Measurements from ENCODE around the gene PIAS1. TPM values are rescaled to one million over a fixed set of nuclear protein-coding genes. Genes with fewer than 3 reads are reported as not detected.

Gene PIAS1
- total RNA-seq, 1 donor from 2014 or later: 59.9 TPM

DNA sequence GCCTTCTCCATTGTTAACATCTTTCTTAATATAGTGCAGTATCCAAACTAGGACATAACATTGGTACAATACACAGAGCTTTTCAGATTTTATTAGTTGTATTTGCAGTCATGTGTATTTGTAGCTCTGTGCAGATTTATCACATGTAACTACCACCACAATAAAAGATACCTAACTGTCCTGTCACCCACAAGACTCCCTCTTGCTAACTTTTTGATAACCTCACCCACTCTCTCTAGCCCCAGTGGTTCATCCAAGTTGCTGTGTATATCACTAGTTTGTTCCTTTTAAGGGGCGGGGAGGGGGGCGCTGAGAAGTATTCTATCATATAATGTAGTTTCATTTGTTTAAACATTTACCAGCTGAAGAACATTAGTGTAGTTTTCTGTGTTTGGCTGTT lies 46.1 kb downstream of the PIAS1 start:
- intact Hi-C loops (cut with DNase I): no loop called here
- ATAC-seq (no peak), DNase-seq (ENCODE audit: low spot score) (no peak)

DNA sequence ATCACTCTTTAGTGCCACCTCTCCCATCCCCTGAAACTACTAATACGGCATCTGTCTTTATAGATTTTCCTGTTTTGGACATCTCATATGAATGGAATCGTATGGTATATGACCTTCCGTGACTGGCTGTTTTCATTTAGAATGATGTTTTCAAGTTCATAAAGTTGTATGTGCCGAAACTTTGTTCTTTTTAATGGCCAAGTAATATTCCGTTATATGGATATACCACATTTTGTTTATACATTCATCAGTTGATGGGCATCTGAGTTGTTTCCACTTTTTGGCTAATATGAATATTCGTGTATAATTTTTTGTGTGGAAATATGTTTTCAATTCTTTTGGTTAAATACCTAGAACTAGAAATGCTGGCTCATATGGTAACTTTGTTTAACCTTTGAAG lies 49.5 kb downstream of the PIAS1 start:
- intact Hi-C loops (cut with DNase I): no loop called here
- no peak for DNase-seq (ENCODE audit: low spot score)
- ATAC-seq: no peak

DNA sequence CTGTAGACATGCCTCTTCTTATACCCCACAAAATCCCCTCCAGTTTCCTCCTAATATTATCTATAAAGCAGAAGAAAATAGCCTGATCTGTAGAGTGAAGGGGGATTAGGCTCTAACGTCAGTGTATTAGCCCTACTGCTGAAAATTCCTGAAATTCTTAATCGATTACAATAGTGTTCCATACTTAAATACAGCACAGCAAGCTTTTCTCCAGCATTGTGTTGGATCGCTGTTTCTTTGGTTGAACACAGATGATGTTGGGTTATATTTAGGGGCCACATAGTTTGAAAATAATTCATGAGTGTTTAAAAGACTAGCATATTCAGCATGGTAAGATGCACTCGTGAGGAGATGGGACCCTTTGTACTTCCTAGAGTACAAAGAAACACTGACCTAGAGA lies 52.5 kb downstream of the PIAS1 start:
- ATAC-seq (no peak), DNase-seq (ENCODE audit: low spot score) (no peak)
- intact Hi-C loops (cut with DNase I): no loop called here

DNA sequence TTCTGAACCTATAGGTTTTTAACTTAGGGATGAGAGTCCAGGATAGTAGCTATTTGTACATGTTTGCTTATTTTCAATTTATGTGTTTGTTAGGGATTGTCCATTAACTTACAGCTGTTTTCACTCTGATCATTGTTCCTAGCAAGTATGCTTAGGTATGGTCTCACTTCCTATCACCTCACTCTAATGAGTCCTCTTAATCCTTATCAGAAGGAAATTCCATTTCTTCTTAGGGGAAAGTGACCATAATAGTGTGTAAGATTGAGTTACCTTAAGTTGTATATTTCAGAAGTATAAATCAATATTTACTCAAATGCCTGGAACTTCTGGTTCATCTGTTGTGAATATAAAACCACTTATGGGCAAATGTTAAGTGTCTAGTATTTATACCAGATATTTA lies 53.0 kb downstream of the PIAS1 start:
- ATAC-seq (no peak), DNase-seq (ENCODE audit: low spot score) (no peak)
- intact Hi-C loops (cut with DNase I): no loop called here

DNA sequence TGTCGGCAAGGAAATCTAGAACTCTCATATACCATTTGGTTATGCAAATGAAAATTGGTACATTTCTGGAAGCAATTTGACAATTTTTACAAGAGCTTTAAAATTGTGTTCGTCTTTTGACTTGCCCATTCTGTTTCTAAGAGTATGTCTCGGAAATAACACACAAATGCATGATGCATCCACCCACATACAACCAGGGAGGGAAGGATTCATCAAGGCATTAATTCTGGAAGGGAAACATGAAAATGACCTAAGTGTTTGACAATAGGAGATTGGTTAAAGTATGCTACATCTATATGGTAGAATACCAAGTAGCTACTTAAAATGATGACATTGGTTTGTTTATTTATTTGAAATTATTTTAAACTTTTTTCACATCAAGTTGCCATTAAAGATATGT lies 58.6 kb downstream of the PIAS1 start:
- no peak for ATAC-seq
- no peak for DNase-seq (ENCODE audit: low spot score)
- intact Hi-C loops (cut with DNase I): no loop called here

DNA sequence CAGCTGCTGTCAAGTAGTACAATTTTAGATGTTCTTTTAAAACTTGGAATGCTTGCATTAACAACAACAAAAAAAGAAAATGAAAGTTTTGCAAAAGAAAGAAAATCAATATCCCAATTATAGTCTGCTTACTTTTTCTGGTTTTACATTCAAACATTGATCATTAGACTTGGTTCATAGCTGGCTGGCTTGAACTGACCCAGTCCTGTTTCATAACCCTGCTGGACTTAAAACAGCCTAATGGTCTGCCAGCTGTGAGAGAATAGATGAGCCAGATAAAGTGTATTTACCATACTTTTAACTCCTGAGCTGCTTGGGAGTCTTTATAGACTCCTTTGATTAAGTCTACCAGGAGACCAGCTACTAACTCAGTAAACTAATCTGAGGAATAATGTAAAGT lies 59.2 kb downstream of the PIAS1 start:
- intact Hi-C loops (cut with DNase I): no loop called here
- ATAC-seq: peak; percentile 80
- no peak for DNase-seq (ENCODE audit: low spot score)

DNA sequence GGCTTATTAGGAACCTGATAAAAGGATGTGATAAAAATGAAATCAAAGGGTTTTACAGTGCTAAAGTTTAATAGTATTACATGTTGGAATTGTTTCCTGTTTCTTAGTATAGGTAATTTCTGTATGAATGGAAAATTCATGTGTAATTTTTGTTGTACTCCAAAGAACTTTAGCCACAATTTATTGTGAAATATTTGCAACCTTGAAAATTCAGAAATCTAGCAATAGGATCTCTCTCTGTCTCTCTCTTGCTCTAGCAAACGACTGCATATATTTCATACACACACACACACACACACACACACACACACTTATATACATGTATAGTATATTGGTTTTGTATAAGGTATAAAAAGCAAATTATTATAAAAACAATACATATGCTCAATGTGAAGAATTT lies 59.6 kb downstream of the PIAS1 start:
- no peak for ATAC-seq
- DNase-seq (ENCODE audit: low spot score): no peak
- intact Hi-C loops (cut with DNase I): no loop called here

DNA sequence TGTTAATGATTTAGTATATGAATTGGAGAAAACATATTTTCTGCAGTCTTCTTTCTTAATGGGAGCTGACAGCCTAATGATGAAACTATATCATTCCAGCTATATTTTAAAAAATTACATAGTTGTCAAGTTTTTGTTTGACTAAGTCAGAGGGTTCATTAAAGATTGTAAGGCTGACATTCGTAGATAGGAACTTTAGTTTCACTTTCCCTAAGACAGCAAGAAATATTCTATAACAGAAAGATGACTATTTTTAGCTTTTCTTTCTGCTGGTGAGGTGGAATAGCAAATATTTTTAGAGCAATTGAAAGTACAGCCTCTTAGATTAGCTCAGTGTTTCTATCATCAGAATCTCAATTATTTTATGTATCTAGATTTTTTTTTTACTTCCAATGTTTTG lies 60.2 kb downstream of the PIAS1 start:
- peak; percentile 48 for ATAC-seq
- intact Hi-C loops (cut with DNase I): no loop called here

DNA sequence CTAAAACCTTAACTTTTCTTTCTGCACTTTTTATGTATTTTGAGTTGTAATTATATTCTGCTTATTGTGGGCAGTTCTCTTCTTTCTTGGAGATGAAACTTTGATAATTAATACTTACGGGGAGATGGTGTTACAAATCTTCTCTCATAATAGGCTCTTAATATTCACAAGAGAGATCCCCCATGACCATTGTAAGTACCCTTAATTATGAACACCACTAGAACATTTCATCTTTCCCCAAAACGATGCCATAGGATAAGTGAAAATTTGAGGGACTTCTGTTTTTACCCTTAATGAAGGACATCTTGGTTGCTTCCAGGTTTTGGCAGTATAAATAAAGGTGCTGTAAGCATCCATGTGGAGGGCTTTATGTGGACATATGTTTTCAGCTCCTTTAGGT lies 60.7 kb downstream of the PIAS1 start:
- intact Hi-C loops (cut with DNase I): no loop called here
- no peak for DNase-seq (ENCODE audit: low spot score)
- ATAC-seq: no peak

More for the DNA sequence above, 60.2 kb downstream of the PIAS1 start:
- no peak for DNase-seq (ENCODE audit: low spot score)

DNA sequence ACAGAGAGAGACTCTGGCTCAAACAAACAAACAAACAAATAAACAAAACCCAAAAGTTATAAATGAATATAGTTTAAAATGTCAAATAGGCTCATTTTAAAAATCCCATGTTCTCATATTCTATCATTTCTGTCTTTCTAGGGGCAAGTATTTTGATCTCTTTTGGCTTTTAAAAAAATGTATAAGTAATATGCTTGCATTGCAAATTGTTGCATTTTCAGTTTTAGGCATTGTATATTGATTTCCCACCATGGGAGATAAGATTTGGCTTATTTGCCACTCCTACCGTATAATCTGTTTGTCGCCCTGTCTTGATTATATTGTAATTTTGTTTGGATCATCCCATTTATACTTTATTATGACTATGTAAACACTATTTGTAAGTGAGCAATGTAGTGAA lies 70.6 kb downstream of the PIAS1 start:
- ATAC-seq (no peak), DNase-seq (ENCODE audit: low spot score) (no peak)
- intact Hi-C loops (cut with DNase I): no loop called here

DNA sequence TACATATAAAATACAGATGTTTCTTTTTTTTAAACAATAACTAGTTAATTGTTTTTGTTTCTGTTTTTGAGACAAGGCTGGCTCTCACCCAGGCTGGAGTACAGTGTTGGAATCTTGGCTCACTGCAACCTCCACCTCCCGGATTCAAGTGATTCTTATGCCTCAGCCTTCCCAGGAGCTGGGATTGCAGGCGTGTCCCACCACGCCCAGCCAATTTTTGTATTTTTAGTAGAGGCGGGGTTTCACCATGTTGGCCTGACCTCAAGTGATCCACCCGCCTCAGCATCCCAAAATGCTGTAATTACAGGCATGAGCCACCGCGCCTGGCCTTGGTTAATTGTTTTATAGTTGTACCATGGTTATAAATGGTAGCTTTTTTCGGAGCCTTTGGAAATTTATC lies 72.3 kb downstream of the PIAS1 start:
- DNase-seq (ENCODE audit: low spot score) (no peak), ATAC-seq (peak; percentile 52)
- intact Hi-C loops (cut with DNase I): no loop called here

DNA sequence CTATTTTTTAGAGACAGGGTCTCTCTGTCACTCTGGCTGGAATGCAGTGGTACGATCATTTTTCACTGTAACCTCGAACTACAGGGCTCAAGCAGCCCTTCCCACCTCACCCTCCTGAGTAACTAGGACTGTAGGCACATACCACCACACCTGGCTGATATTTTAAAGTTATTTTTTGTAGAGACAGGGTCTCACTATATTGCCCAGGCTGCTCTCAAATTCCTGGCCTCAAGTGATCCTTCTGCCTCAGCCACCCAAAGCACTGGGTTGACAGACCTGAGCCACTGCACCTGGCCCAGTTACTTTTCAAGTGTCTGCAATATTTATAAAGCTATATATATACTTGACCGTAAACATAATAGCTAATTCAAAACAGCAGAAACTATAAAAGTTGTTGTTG lies 75.0 kb downstream of the PIAS1 start:
- intact Hi-C loops (cut with DNase I): no loop called here
- ATAC-seq (no peak), DNase-seq (ENCODE audit: low spot score) (no peak)

DNA sequence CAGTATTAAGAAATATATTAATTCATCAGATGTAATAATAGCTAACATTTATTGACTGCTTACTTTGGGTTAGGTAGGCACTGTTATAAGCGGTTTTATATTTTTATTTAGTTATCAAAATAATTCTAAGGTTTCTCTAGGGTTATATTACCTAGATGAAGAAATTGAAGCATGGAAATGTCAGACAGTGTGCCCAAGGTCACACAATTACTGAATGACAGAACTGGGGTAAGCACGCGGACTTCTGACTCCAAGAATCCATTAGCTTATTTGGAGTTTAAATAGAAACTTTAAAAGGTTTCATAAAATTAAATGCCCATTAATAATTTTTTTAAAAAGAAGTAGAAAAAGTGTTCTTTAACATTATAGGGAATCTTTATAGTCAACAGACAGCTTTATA lies 76.7 kb downstream of the PIAS1 start:
- intact Hi-C loops (cut with DNase I): no loop called here
- no peak for DNase-seq (ENCODE audit: low spot score)
- no peak for ATAC-seq

DNA sequence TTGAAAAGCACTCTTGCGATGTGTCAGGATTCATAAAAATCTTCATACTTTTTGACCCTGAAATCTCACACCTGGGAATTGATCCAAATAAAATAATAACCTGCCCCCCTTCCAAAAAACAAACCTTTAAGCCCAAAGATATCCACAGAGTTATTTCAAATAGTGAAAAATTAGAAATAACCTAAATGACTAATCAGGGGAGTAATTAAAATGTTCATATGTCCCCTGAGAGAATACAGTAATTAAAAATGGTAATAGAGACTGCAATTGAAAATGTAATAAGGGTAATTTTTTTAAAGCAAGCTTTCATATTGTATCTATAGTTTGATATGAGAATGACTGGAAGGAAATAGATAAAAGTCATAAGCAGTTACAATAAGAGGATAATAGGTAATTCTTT lies 83.0 kb downstream of the PIAS1 start:
- ATAC-seq: no peak
- intact Hi-C loops (cut with DNase I): no loop called here
- DNase-seq (ENCODE audit: low spot score): no peak

DNA sequence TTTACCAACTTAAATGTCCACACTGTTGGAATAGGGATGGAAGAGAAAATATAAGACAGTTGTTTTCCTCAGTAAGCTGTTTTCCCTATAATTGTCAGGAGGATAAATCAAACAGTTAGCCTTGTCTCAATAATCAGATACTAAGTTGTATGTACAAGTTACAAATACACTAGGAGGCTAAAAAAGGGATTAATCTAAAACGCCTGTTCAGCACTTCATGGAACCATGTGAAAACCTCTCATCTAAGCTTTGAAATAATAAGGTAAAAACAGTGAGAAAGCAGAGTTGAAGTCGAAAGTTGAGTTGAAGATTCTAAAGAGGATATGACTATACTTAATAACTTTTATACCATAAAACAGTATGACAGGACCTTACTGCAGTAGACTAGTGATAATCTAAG lies 89.0 kb downstream of the PIAS1 start:
- intact Hi-C loops (cut with DNase I): no loop called here
- ATAC-seq: no peak
- DNase-seq (ENCODE audit: low spot score): no peak

DNA sequence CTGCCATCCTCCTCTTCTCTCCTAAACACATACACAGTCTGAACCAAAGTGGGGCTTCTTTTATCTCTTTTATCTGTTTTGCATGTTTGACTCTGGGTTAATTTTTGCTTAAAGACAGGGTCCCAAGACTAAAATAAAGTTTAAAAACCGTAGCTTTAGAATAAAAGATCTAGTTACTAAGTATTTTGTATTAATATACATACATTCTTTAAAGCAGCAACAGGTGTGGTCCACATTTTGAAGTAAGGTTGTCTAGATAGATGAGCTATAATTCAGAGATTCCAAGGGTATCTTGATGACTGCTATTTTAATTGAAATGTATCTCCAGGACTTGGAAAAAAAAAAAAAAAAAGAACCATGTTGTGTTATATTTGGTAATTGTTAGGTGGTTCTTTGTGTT lies 89.7 kb downstream of the PIAS1 start:
- DNase-seq (ENCODE audit: low spot score): no peak
- intact Hi-C loops (cut with DNase I): no loop called here
- ATAC-seq: no peak

DNA sequence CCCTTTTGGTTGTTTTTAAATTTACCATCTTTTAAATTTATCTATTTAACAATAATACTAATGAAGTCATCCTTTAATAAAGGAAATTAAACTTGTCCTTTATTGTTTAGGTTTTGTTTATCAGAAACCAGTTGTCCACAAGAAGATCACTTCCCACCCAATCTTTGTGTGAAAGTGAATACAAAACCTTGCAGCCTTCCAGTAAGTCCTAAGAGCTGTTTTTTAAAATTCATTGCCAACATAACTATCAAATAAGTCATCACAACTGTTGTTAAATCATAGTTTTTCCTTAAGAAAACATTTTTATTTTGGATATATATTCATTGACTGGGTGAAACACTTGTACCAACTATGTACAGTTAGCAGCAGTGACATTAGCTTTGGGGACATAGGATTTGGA lies 91.6 kb downstream of the PIAS1 start:
- DNase-seq (ENCODE audit: low spot score): no peak
- intact Hi-C loops (cut with DNase I): no loop called here
- ATAC-seq: no peak

DNA sequence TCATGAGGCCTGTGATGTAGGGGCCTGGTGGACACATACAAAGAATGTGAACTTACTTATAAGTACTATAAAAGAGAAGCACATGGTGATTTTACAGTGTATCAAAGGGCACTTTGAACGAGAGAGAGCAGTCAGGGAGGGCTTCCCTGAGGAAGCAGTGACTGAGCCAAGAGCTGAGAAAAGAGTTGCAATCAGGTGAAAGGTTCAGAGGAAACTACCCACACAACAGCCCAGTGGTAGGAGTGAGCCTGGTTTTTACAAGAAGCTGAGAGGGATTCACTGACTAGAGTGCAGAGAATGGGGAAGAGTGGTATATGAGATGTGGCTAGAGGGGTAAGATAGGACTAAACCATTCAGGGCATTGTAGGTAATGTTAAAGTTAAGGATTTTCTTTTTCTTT lies 93.9 kb downstream of the PIAS1 start:
- DNase-seq (ENCODE audit: low spot score) (no peak), ATAC-seq (no peak)
- intact Hi-C loops (cut with DNase I): no loop called here

DNA sequence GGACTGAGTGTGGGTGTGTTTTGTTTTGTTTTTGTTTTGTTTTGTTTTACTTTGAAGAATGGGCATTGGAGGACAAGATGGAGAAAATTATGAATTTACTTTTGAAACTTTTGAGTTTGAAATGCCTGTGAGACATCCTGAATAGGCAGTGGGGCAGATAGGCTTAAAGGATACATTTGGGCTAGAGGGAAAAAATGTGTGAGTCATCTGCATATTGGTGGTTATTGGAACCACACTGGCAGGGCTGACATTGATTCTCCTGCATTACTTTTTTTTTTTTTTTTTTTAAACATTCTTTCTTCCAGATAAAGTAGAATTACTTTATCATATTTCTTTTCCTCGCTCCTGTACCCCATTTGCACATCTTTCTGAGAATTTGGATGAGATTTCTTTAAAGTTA lies 94.9 kb downstream of the PIAS1 start:
- no peak for ATAC-seq
- intact Hi-C loops (cut with DNase I): no loop called here
- DNase-seq (ENCODE audit: low spot score): no peak

DNA sequence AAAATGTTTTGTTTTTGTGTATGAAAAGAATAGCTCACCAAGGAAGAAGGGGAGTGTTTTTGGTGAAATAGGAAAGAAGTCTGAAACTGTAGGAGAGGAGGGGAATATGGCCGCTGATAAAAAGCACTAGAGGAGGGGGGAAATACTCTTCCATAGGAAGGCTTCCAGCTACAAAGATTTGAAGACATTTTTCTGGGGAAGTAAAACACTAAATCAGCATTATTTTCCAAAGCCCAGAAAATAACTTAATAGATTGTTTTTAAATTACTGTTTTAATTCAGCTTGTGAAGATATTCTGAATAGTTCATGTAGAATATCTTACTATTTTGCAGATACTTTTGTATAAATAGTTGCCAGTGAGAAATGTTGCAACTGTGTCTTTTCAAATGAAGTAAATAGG lies 96.1 kb downstream of the PIAS1 start:
- ATAC-seq: no peak
- no peak for DNase-seq (ENCODE audit: low spot score)
- intact Hi-C loops (cut with DNase I): no loop called here

DNA sequence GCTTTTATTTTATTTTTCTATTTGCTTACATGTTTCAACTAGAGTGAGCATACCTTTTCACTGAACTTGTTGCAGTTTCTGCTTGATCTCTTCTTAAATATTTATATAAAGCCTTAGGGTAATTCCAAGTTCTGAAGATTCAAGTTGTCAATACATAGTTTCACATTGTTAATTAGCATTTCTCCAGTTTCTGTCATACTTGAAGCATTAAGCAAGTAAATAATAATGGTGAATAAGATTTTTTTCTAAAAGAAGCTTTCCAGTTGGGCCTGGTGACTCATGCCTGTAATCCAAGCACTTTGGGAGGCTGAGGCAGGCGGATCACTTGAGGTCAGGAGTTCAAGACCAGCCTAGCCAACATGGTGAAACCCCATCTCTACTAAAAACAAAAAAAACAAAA lies 97.2 kb downstream of the PIAS1 start:
- intact Hi-C loops (cut with DNase I): no loop called here
- no peak for DNase-seq (ENCODE audit: low spot score)
- no peak for ATAC-seq

DNA sequence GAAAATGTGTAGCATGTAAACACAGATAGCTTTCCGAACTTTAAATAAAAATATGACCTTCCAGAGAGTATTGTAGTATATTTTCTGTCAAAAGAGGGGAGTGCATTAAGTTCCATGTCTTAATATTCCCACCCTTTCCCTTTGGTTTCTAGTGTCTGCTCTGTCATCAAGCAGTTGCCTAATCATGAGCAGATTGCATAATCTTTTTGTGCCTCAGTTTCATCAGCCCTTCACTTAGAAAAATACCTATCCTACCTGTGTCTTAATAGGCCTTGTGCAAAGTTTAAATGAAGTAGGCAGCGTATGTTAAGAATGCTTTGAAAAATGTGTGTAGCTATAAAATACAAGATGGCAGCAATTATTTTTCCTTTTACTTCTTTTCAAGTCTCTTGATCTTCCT lies 98.2 kb downstream of the PIAS1 start:
- intact Hi-C loops (cut with DNase I): no loop called here
- no peak for DNase-seq (ENCODE audit: low spot score)
- ATAC-seq: no peak

Measured in sciatic nerve (tissue), 2 donors.